Measurements from ENCODE around the gene SIM2.
A peak's percentile ranks its signal among the peaks of the same experiment; 100 is the strongest.

SIM2 gene

GRCh38 chr21:36724660-36725059 lies 25.7 kb downstream of the SIM2 start:
- no peak overlapping the region for H3K4me3 ChIP-seq (ENCODE audit: low read depth, low read length)
- no peak for DNase-seq (ENCODE audit: low read depth)
- no peak for TF ChIP-seq CTCF (conservative IDR thresholded peaks at IDR 0.05; ENCODE audit: low read depth, low read length)

GRCh38 chr21:36725793-36726386 lies 27.0 kb downstream of the SIM2 start:
- no peak for DNase-seq (ENCODE audit: low read depth)
- no peak for TF ChIP-seq CTCF (conservative IDR thresholded peaks at IDR 0.05; ENCODE audit: low read depth, low read length)
- no peak overlapping the region for H3K4me3 ChIP-seq (ENCODE audit: low read depth, low read length)

GRCh38 chr21:36727866-36728265 lies 29.0 kb downstream of the SIM2 start:
- TF ChIP-seq CTCF (conservative IDR thresholded peaks at IDR 0.05; ENCODE audit: low read depth, low read length): peak; percentile 19
- no peak overlapping the region for H3K4me3 ChIP-seq (ENCODE audit: low read depth, low read length)
- DNase-seq (ENCODE audit: low read depth): no peak

- TF ChIP-seq CTCF (conservative IDR thresholded peaks at IDR 0.05; ENCODE audit: low read depth, low read length): no peak
- H3K4me3 ChIP-seq (ENCODE audit: low read depth, low read length): no peak overlapping the region
- DNase-seq (ENCODE audit: low read depth): no peak
Measured at GRCh38 chr21:36728371-36729111, 29.6 kb downstream of the SIM2 start.

- TF ChIP-seq CTCF (conservative IDR thresholded peaks at IDR 0.05; ENCODE audit: low read depth, low read length): no peak
- no peak overlapping the region for H3K4me3 ChIP-seq (ENCODE audit: low read depth, low read length)
- DNase-seq (ENCODE audit: low read depth): no peak
Measured at GRCh38 chr21:36729310-36729970, 30.5 kb downstream of the SIM2 start.

GRCh38 chr21:36730291-36731281 lies 31.7 kb downstream of the SIM2 start:
- no peak overlapping the region for H3K4me3 ChIP-seq (ENCODE audit: low read depth, low read length)
- no peak for DNase-seq (ENCODE audit: low read depth)
- no peak for TF ChIP-seq CTCF (conservative IDR thresholded peaks at IDR 0.05; ENCODE audit: low read depth, low read length)
